ENCODE data around the gene MUC6.
"Not testable (repeated sequence)": the region's sequence is repeated elsewhere in the genome, so short reads cannot be mapped to it uniquely, and the experiment has no call there.

MUC6 gene

GRCh38 chr11:980438-981357, 55.8 kb downstream of the MUC6 start:
- no peak for DNase-seq

- DNase-seq, result no peak
Observed at GRCh38 chr11:978781-979180, 57.7 kb downstream of the MUC6 start.

GRCh38 chr11:977830-978720, 58.4 kb downstream of the MUC6 start:
- no peak for DNase-seq

GRCh38 chr11:976431-977160, 59.9 kb downstream of the MUC6 start:
- DNase-seq, result no peak

- no peak for DNase-seq
Observed at GRCh38 chr11:975827-976226, 60.7 kb downstream of the MUC6 start.

GRCh38 chr11:975376-975775, 61.1 kb downstream of the MUC6 start:
- DNase-seq, result not testable (repeated sequence)

- no peak for DNase-seq
Observed at GRCh38 chr11:973237-973636, 63.3 kb downstream of the MUC6 start.

- DNase-seq, result no peak
Observed at GRCh38 chr11:972523-973211, 63.9 kb downstream of the MUC6 start.

- no peak for DNase-seq
Observed at GRCh38 chr11:971731-972365, 64.7 kb downstream of the MUC6 start.

- no peak for DNase-seq
Observed at GRCh38 chr11:971092-971690, 65.3 kb downstream of the MUC6 start.

GRCh38 chr11:970319-970871, 66.1 kb downstream of the MUC6 start:
- no peak for DNase-seq

GRCh38 chr11:969651-970205, 66.8 kb downstream of the MUC6 start:
- DNase-seq, result no peak

- no peak for DNase-seq
Observed at GRCh38 chr11:968822-969221, 67.7 kb downstream of the MUC6 start.

- no peak for DNase-seq
Observed at GRCh38 chr11:967995-968751, 68.3 kb downstream of the MUC6 start.

GRCh38 chr11:965206-965775, 71.2 kb downstream of the MUC6 start:
- DNase-seq, result no peak

- DNase-seq, result no peak
Observed at GRCh38 chr11:963852-964251, 72.7 kb downstream of the MUC6 start.
